ENCODE measurements around the gene PTRH2.
A peak's percentile ranks its signal among the peaks of the same experiment; 100 is the strongest.
"Not testable (repeated sequence)": the region's sequence is repeated elsewhere in the genome, so short reads cannot be mapped to it uniquely, and the experiment has no call there.

The PTRH2 gene

DNA sequence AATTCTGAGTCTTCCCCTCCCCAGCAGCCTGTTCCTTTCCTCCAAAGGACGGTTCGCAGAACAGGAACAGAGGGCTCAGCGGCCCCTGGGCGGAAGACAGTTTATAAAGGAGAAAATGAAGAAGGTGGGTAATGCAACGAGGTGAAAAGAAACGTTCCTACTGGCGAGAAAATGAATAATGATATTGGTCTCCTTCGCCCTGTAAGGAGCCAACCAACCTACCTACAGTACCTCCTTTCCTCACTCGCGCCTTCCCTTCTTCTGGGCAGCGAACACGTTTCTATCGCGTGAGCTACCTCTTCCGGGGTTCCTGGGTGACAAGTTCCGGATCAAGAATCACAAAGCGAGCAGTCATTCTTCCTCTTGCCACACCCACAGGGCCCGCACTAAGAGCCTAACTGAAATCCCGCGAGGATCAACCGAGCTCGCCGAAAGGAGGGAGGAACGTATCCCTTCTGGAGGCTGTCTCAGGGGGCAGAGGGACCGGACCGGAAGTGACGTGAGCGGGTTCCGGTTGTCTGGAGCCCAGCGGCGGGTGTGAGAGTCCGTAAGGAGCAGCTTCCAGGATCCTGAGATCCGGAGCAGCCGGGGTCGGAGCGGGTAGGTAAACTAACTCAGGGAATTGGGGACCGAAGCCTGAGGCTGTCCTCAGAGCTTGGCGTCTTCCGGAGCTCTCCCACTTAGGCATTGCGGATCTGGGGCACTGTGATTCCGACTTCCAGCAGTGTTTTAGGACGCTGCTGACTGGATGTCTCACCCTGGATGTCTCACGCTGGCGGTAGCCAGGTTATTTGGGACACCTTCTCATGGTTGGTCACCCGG, at the start of gene PTRH2, which contains the start of gene VMP1:
TSS of gene PTRH2 (minus strand) at position 282 of the 822 bp plus-strand sequence. CDS start 9,452 bp downstream, outside the sequence.
TSS of gene VMP1 (plus strand) at position 506 of the 822 bp plus-strand sequence. CDS start 23,793 bp downstream, outside the sequence.
- DNase-seq (ENCODE audit: low read depth) = peak; percentile 99

- DNase-seq (ENCODE audit: low read depth) = peak; percentile 95
Measured at GRCh38 chr17:59756236-59756818, 49.1 kb upstream of the PTRH2 start.

GRCh38 chr17:59755069-59755468, 47.8 kb upstream of the PTRH2 start:
- DNase-seq (ENCODE audit: low read depth) = not testable (repeated sequence)

DNA sequence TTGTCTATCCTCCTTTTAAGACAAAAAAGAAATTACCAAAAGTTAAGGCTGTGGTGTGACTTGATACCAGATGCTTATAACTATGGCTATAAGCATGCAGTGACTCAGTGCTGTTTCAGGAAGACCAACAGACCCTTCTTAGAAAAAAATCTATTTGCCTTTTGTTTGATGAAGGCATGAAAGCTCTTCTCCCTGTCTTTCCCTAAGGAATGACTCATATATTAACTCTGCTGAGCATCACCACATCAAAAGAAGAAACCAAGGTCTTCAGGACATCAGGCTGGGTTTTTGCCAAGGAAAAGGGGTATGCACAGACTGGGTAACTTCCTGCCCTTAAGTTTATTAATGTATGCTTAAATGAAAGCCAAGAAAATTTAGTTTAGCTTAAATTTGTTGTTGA, 47.3 kb upstream of the PTRH2 start:
- peak; percentile 79 for DNase-seq (ENCODE audit: low read depth)

DNA sequence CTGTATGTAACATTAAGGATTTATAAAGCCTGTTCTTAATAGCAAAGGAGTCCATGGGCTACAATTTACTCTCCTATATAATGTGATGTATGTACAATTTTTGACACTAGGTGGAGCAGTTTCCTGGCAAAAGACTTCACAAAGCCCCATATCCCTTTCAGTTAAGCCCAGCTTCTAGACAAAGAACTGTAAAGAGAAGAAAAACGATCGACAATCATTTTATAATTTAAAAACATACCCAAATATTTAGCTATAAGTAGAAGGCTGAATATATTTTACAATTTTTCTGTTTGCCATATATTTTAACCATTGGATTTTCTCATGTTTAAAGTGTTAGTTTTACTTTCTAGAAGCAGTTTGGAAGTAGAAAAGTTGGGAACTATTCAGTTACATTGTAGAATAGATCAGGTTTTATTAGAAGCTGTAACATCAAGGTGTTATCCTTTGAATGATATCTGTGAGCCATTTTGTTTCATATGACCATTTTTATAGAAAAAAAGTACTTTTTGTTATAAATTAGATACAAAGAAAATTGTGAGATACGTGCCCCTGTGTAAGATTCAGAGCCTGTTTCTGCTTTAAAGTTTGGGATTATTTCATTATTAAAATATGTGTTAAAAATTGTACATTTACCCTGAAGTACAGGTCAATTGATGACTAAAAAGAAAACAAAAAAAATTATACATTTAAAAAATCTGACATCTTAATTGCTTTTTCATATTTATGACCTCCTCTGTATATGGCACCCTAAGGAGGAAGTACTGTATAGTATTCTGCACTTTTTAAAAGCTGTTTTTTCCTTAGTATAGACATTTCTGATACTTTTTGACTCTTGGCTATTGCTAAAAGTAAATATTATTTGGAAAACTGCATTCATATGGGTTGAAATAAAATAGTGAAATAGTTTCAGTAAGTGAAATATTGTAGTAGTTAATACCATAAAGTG, 46.6 kb upstream of the PTRH2 start:
- DNase-seq (ENCODE audit: low read depth) = peak; percentile 57

- no peak for DNase-seq (ENCODE audit: low read depth)
Measured at GRCh38 chr17:59752922-59753321, 45.7 kb upstream of the PTRH2 start.

GRCh38 chr17:59752446-59752845, 45.2 kb upstream of the PTRH2 start:
- no peak for DNase-seq (ENCODE audit: low read depth)

DNA sequence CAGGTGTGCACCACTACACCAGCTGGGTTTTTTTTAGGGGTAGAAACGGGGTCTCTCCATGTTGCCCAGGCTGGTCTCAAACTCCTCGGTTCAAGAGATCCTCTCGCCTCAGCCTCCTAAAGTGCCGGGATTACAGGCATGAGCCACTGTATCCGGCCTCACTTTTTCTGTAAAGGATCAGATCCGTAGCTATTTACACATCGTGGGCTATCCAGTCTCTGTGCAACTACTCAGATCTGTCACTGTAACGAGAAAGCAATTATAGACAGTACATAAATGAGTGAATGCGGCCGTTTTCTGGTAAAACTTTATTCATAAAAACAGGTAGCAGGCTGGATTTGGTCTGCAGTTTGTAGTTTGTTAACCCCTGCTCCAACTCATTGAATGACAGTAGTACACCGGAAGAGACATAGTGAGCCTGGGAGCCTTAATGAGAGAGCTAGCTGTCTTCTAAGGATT, 44.8 kb upstream of the PTRH2 start:
- DNase-seq (ENCODE audit: low read depth) = no peak

GRCh38 chr17:59748591-59748990, 41.4 kb upstream of the PTRH2 start:
- no peak for DNase-seq (ENCODE audit: low read depth)

DNA sequence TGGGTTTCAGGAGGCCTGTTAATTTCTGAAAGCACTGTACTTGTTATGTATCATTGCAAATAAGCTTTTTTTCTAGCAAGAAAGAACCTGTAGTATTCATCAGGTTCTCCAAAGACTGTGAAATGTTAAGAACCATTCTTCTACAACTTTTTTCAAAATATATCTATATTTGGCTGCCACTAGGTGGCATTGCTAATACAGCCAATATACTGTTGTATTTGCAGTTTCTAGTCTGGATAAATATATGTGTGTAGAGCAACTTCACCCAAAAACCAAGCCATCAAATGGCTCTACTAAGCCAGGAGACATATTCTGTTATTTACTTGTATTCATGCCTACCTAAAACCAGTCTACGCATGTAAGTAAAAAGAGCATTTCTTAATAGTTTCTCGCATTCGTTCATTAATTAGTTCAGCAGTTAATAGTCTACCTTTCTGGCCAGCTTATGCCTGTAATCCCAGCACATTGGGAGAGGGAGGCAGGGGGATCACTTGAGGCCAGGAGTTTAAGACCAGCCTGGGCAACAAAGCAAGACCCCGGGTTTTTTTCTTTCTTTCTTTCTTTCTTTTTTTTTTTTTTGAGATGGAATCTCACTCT, 39.7 kb upstream of the PTRH2 start:
- DNase-seq (ENCODE audit: low read depth) = no peak

GRCh38 chr17:59745040-59745439, 37.8 kb upstream of the PTRH2 start:
- DNase-seq (ENCODE audit: low read depth) = no peak

- DNase-seq (ENCODE audit: low read depth) = no peak
Measured at GRCh38 chr17:59743842-59744241, 36.6 kb upstream of the PTRH2 start.

- DNase-seq (ENCODE audit: low read depth) = no peak
Measured at GRCh38 chr17:59737324-59737723, 30.1 kb upstream of the PTRH2 start.

DNA sequence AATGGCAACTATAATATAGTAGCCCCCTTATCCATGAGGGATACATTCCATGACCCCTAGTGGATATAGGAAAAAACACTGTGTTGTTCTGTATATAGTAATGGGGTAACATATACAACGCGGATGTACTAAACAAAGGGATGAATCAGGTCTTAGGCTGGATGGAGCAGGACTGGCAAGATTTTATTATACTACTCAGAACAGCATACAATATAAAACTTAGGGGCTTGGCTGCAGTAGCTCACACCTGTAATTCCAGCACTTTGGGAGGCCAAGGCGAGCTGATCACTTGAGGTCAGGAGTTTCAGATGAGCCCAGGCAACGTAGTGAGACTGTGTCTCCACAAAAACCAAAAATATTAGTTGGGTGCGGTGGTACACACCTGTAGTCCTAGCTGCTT, 27.0 kb upstream of the PTRH2 start:
- no peak for DNase-seq (ENCODE audit: low read depth)

GRCh38 chr17:59733697-59734096, 26.5 kb upstream of the PTRH2 start:
- no peak for DNase-seq (ENCODE audit: low read depth)

DNA sequence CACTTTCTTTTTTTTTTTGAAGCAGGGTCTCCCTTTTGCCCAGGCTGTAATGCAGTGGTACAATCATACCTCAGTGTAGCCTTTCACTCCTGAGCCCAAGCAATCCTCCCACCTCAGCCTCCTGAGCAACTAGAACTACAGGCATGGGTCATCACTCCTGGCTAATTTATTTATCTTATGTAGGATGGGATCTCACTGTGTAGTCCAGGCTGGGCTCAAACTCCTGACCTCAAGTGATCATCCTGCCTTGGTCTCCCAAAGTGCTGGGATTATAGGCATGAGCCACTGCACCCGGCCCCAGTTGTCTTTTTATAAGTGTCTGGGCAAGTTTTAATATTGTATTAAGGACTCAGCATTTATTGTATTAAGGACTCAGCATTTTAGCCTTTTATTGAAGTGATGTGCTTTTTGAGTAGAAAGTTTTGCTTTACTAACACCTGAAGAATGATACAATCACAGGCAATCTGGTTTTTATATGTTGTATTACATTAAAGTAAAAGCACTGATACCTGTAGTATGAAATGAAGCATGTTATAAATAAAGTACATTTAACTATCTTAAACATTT, 23.1 kb upstream of the PTRH2 start:
- no peak for DNase-seq (ENCODE audit: low read depth)

- no peak for DNase-seq (ENCODE audit: low read depth)
Measured at GRCh38 chr17:59727817-59728533, 20.7 kb upstream of the PTRH2 start.

DNA sequence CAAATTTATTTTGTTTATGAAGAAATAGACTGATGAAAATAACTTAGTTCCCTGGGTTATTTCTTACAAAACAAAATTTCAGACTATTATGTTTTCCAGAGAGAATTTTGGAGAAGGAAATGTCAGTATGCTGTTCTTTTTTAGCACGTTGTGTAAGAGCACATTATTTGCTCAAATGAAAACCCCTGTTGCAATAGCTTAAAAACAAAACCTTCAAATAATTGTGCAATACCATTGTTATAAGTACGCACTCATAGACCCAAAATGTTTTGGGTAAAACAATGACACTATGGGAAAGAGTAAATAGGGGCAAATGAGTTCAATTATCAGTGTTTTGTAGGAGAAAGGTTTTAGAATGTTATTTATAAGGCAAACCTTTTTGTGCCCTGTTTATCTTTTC, 18.5 kb upstream of the PTRH2 start:
- peak; percentile 33 for DNase-seq (ENCODE audit: low read depth)

- no peak for DNase-seq (ENCODE audit: low read depth)
Measured at GRCh38 chr17:59723607-59724006, 16.4 kb upstream of the PTRH2 start.

DNA sequence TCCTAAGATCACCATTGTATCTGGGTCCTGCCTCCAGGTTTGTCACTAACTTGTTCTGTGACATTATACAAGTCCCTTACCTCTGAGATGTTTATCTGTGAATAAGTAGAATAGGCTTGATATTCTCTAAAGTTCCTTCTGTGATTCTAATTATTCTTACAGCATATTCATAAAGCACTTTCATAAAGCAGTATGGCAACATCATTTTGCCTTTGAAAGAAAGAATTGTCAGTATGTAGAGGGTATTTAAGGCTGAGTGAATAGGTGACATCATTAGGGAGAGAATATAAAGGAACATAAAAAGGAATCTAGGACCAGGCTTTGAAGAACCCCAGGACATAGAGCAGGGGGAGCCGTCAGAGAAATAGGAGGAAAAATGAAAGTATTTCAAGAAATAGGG, 15.8 kb upstream of the PTRH2 start:
- no peak for DNase-seq (ENCODE audit: low read depth)

DNA sequence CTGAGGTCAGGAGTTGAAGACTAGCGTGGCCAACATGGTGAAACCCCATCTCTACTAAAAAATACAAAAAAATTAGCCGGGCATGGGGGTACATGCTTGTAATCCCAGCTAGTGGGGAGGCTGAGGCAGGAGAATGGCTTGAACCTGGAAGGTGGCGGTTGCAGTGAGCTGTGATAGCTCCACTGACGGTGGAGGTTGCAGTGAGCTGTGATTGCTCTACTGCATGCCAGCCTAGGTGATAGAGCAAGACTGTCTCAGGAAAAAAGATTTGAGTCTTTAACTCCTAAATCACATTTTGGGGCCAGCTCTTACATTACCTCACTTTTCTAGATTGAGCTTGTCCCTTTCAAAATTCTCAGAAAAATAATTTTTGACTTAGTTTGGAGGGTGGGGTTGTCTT, 15.4 kb upstream of the PTRH2 start:
- no peak for DNase-seq (ENCODE audit: low read depth)
